Measurements from ENCODE around the gene XRCC3.

Gene XRCC3

DNA sequence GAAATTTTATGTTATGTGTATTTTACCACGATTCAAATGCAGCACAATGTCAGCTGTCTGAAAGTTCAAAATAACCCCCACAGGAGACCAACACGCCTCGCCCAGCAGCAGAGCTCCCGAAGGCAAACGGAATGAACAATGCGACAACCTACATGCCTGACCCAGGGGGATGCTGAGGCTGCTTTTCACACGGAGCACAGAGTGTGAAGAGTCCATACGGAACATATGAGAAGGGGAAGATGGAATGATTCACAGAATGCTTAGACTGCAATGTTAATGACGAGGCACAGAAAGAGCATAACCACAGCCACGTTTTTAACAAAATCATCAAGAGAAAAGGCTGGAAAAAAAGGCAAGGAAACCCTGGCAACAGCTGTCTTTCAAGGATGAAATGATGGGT lies 22.9 kb upstream of the XRCC3 start:
- DNase-seq: no peak

DNA sequence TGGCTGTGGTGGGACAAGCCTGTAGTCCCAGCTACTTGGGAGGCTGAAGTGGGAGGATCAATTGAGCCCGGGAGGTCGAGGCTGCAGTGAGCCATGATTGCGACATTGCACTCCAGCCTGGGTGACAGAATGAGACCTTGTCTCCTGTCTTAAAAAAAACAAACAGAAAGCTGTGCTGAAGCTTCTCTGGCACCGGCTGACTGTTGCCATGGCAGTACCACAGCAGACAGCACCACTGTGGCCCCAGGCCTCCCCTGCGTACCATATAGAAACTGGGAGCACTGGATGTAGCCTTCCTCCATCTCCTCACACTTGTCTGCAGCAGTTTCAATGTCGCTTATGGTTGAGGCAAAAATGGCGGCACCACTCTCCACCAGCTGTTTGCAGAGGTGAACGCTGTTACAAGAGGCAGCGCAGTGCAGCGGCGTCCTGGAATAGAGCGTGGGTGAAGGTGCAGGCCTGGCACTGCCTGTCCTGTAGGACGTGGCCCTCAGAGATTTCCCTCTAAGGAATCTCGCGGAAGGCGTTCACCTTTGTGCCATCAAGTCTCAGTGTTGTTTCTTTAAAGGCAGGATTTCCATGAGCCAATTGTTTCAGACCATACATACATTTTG lies 22.3 kb upstream of the XRCC3 start:
- DNase-seq: no peak

DNA sequence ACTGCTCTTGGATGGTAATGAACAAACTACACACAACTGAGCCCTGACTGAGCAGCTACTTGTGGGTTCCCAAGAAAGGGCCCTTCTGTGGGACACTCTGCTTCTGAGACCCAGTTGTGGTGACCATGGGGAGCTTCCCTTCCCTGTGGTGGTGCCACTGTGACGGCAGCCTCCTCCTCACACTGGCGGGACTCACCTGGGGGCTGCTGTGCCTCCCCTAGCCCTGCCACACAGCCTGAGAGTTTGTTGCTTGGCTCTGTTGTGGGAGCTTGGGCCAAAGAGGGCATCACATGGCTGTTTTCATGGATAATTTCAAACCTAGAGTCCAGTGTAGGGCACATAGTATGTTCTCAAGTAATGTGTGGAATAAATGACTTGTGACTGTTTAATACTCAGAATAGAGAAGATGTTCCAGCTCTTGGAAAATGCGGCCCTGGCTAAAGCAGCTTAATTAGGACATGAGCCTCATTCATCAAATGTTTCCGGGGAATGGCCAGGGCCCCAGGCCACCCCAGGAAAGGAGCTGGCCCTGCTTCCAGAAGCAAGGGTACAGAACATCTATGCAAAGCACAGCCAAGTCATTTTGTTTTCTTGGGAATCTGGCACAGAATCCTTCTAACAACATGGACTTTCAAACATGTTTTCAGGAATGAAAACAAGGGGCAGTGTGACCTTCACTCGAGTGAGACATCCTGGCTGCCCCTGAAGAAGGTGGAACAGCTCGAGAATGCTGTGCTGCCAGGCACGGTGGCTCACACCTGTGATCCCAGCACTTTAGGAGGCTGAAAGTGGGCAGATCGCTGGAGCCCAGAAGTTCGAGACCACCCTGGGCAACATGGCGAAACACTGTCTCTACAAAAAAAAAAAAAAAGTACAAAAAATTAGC lies 21.5 kb upstream of the XRCC3 start:
- no peak for DNase-seq

DNA sequence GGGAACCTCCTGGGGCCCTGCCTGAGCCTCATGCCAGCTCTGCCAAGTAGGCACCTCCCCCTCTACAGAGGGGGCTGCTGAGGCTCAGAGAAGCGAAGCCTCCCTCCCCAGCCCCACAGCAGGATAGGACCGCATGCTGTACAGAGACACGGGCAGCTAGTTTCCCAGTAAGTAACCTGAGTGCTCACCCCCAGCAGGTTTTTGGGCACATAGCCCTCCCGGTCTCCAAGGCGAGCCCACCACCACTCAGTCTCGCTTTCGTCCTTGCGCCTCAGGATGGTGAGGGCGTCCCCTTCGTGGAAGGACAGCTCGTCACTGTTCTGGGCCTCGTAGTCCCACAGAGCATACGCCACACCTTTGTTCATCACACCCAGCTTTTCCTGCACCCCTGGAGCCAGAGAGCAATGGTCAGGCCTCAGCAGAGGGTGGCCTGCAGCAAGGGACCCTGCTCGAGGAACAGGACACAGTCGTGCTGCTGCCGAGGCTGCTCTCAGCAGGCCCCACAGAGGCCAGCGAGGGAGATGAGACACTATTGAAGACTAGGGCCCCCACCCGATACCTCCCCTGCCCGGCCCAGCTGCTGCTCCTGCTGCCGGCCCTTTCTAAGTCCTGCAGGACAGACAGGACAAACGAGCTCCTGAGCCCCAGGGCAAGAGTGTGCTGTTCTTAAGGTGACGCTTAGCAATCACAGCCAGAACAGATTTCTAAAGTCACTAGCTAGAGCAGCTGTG lies 20.7 kb upstream of the XRCC3 start:
- no peak for DNase-seq

DNA sequence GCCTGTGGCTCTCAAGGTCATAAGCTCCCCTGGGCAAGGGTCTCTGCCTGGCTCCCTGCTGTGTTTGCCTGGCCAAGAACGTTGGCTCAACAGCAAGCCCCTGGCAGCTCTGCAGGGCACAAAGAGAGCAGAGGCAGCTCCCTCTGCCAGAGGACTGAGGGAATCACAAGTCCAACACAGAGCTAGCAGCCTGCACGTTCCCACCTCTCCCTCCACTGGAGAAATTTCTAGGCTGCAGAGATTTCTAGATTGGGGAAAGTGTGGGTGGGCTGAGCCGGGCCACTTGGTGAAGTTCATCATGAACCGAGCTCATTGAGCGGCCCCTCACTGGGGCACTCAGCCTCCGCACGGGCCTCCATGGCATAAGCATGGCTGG lies 20.2 kb upstream of the XRCC3 start:
- no peak for DNase-seq

DNA sequence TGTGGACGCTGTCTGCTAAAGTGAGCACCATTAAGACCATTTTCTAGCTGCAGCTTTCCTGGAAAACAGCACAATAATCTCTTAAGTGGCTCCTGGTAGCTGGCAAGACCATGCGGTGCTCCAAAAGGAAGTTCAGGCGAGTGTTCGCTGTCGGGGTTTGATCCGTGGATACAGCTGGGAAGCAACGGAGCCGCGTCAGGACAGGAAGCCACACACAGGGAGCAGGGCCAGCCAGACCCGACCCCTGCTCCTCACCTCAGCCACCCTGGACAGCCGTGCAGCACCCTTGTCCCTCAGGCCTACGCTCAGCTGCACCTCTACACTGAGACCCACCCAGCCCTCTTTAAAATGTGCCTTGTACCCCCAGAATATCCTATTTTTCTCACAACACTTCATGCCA lies 19.8 kb upstream of the XRCC3 start:
- no peak for DNase-seq

DNA sequence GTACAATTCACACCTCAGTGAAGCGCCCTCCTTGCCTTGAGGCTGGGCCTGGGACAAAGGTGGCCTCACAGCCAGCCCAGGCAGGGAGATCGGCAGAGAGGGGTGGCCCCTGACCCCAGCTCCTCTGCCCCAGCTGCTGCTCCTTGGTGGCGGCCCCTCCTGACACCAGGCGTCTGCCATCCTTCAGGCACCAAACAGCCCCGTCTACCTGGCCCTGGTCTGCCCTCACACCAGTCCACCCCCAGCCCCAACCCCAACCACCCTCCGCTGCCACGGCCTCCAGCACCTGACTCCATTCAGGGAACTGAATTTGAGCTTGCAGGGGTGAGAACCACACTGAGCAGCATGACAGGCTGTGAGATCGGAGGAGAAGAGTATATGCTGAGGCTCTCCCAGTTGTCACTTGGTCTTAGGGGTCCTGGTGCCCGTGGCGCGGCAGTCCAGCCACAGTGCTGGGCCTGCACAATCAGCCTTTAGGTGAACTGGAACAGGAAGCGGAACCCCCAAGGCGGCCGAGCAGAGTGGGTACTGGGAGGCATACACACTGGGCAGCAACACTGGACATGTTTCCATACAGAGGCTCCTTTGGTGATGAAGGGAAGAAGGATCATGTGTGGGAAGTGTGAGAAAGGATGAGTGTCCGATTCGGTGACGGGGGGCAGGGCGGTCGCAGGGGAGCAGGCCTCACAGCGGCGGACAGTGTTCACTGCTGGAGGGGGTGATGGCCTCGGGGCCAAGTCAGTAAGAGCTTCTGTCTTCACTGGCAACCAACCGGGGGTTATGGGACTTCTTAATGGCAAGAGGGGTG lies 19.0 kb upstream of the XRCC3 start:
- DNase-seq: no peak

DNA sequence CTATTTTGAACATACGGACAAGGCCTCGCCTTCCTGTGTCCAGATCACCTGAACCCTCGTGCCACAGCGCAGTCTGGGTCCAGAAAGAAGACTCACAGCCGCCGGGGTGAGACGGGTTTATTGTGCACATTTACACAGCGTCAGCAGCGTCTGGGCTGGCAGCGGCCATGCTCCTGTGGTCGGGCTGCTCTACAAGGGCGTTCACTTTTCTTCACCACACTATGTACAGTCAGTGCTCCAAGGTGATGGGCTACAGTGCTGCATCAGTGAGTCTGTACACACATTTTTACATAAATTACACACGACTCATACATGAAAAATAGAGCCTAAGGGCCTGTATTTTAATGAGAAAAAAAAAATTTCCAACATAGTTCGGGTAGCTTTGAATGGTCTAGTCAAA lies 18.4 kb upstream of the XRCC3 start:
- DNase-seq: no peak

DNA sequence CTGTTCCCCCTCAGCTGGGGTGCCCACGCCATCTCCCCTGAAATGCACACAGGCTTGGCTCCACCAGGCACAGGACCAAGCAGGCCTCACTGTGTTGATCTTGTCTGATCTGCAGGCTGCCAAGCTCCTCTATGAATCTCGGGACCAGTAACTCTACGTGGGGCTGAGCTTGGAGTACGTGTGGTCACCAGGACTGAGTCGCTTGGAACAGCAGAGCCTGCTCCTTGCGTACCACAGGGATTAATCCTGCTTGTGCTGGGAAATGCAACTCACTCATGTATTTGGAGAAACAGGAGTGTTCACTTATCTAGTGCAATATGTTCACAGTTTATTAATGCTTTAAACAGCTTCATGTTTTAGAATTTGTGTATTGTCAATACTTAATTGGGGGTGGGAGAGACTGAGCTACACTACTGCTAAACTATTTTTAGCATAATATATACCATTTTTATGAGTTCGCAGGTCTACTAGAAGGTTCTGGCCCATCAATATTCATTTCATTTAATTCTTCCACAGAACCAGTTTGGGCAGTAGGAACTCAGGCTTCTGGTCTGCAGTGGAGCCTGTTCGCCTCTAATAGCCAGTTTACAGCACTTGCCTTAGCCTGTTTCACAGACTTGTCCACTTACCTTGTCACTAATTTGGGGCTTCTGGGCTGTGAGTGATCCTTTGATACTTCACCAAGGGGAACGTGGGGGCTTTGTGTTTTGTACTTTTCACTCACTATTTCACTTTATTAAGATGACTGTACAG lies 17.8 kb upstream of the XRCC3 start:
- DNase-seq: no peak

DNA sequence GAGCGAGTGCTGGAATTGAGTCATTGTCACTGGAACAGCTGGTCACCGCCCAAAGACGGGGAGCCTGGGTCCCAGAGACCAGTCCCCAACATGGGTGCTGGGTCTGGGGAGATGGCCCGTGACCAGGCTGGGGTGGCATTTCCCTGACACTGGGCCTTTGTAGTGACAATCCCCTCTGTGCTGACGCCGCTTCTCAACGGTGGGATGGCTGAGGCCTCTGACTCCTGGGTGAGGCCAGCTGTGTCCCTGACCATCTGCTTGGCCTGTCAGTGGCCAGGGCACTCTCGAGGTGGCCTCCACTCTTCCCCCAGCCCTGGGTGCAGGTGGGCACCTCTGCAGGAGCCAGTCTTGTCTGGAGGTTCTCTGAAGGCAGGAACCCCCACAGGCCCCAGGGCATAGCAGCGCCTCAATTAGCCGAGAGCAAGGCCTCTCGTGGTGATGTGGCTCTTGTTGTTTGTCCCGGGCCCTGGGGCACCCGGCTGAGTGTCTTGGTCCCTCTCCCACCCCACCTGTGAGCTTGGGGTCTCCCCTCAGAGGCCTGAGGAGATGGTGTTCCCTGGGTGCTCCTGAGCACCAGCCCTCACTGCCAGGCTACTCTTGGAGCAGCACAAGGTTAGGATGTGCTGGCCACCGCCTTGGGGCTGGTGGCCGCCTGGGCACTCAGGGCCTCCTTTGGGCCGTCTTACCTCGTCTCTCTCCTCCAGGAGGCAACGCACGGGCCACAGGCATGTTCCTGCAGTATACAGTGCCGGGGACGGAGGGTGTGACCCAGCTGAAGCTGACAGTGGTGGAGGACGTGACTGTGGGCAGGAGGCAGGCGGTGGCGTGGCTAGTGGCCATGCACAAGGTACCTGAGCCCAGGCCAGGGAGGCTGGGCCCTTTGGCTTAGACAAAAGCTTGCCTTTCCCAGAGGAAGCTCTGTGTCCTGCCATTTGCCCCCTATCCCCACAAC lies 16.9 kb upstream of the XRCC3 start:
- DNase-seq: no peak

DNA sequence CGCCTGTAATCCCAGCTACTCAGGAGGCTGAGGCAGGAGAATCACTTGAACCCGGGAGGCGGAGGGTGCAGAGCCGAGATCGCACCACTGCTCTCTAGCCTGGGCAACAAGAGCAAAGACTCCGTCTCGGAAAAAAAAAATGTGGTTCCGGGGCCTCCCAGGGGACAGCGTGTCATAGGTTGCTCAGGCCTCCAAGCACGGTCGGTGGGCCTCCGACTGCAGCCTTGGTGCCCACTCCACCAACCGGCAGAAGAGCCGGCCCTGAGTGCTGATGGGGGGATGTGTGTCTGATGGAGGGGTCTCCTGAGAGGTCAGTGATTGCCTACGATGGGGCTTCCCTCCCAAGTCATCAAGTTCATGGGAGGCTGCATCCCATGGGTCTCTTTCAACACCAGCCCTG lies 16.2 kb upstream of the XRCC3 start:
- DNase-seq: no peak

DNA sequence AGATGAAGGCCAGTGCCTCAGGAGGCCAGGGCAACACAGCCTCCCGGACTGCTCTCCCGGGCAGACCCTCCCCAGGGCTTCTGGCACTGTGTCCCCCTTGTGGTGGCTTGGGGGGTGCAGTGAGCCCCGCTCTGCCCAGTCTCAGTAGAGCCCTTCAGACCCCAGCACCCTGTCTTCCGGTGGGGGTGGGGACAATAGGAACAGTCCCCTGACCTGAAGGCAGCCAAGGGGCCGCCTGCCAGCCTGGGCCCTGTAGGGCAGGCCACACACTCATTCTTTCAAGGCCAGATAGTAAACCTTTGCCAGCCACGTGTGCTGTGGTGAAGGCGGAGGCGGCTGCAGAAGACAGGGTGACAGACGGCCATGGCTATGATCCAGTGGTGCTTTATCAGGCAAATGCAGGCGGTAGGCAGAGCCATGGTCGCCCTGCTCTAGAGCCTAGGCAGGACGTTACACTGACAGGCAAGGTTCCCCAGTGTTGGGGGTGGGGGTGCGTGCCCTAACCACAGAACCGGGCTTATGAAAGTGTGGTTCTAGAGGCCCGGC lies 15.3 kb upstream of the XRCC3 start:
- no peak for DNase-seq

DNA sequence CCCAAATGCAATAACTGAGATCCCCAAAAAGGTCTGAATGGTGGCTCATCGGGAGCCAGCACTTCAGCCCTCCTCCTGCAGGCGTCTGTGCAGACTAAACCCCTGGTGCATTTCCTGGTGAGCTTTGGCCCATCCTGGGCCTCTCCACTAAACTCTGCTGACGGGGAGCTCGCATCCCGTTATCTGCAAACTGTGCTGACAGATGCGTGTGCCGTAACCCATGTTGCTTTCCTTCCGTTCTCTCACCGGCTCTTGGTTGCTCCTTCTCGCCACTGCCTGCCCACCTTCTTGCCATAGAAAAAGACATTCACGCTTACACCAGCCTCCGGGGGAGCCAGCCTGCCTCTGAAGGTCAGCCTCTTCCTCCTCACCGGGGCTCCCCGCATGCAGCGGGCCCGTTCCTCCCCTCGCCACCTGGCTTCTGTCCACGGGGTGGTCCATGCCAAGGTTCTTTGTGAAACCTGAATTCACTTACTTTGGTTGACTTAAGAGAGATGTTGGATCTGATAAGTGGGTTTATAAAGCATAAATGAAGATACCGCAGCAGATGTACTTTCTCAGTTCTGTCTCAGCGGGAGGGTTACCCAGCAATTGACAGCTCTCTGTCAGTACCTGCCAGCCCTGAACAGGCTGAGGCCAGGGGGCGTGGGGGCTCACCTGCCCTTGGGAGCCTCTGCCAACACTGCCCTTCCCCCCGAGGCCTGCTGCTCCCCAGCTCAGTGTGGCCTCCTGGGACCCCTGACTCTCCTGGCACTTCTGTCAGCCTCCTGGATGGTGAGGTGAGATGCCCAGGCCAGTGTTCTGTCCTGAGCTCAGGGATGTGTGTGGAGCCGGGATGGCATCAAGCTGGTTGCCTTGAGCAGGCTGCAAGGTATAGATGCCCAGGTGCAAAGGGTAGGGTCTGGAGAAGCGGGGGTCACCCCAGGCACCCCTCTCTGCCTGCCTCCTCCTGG lies 14.5 kb upstream of the XRCC3 start:
- no peak for DNase-seq

DNA sequence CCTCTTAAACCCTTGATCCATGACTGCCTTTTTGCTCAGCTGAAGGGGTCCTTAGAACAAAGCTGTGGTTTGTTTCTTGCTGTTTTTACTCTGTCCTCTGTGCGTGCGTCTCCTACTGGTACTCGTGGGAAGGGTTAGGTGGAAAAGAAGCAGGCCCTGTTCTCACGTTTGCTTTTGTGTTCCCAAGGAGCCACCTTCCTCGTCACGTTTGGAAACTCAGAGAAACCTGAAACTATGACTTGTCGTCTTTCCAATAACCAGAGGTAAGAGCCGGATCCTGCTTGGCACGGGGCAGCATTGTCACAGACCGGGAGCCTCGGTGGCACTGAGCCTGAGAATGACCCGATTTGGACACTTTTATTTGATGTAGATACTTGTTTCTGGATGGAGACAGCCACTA lies 13.5 kb upstream of the XRCC3 start:
- DNase-seq: no peak

DNA sequence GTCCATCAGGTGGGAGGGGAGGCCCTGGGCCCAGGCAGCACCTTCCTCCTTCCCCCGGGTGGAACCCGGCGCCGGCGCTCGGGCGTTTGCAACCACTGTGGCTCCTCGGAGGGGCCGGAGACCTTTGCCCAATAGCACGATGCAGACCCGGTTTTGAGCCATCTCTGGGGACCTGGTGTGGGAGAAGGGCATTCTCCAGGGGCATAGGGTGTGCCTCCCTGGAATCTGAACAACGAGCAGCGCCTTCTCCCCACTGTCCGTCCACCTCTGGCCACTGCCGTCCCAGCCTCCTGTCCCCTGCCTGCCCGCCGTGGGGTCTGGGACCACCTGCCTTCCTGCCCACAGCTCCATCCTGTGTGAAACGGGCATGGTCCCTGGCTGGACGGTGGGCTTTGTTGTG lies 12.9 kb upstream of the XRCC3 start:
- DNase-seq: no peak

DNA sequence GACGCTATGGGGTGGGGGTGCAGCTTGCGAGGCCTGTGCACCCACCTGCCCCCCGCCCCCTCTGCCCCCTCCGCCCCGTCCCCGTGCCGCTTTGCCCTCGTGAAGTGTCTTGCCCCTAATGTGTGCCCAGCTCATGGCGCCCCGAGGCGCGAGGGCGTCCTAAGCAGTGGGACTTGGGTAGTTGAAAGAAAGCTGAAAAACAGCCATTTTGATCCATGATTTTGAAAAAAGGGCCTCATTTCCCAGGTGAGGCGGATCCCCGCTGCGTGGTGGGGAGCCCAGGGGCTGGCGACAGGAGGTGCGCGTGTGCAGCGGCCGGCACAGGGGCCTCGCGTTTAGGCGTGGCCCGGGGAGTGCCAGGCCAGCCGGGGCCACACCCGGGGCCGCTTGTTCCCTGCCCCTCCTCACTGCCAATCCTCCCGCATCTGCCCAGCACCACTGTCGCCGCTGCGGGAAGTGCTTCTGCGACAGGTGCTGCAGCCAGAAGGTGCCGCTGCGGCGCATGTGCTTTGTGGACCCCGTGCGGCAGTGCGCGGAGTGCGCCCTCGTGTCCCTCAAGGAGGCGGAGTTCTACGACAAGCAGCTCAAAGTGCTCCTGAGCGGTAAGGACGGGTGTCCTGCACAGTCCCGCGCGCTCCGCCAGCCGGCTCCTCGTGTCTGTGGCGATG lies 12.2 kb upstream of the XRCC3 start:
- no peak for DNase-seq

DNA sequence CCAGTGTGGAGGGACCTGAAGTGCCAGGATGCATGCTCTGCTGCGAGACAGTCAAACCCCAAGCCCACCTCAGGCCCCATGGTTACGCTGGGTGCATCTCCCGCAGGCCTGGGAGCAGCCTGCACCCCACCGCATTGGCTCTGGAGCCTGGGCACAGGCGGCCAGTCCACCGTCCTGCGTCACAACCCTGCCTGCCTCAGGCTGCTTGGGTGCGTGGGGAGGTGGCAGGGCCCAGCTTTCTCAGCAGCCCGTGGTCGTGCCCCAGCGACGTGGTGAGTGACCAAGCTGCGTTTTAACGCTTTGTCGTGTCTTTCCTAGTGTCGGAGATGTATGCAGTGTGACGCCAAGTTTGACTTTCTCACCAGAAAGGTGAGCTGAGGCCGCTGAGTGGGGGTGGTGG lies 11.2 kb upstream of the XRCC3 start:
- no peak for DNase-seq

DNA sequence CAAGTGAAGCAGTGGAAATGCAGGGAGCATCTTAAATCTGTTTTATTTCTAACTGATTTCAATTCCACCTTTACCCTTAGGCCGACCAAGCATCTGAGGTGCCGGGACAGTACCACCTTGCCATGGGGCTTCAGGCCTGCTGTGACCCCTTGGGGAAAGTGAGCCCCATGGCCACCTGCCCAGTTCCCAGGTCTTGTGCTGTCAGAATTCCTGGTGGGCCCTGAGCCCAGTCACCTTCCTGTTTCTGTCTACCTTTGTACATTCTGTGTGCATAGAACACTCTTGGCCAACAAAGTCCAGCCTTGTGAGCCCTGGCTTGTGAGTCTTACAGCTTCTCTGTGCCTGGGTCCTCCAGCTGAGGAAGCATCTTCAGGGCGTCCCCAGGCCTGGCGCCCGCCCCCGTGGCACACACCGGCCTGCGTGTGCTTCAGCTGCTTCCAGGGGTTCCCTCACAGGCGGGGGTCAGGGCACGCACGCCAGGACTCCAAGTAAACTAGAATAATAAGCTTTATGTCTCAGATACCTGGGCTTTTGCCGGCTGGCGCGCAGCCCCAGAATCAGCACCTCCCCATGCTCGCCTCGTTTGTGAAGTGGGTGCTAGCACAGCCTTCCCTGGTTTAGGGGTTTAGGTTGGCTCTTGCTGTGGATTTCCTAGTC lies 10.6 kb upstream of the XRCC3 start:
- DNase-seq: no peak

All from stimulated activated CD4-positive, alpha-beta T cell treated with anti-CD3 and anti-CD28 coated beads, Interleukin-15, amount 100 ng/mL, for 24 hours (primary cell).